ENCODE results near the gene TMEM106C.

DNA sequence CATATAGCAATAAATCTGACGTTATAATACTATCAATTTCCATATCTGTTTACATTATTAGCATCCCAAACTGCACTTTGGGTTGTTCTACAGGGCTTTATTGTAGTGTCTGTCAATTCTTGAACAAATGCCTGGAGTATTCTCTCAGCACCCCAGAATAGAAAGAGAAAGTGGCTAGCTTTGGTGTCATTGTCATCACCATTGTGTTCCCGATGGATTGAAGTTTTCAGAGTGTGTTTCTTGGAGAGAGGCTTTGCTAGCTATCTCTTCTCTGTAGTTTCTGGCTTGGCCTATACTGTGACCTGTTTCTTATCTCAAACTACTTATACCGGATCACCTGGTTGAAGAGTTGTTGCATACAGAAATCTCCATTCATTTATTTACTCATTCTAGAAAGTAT lies 6.4 kb downstream of the TMEM106C start:
- TF ChIP-seq ZSCAN12 (CRISPR knock-in tag; IDR thresholded peaks at IDR 0.05): no peak
- TF ChIP-seq HDAC6 (IDR thresholded peaks at IDR 0.05; ENCODE audit: low read depth, low read length): no peak

Data from HepG2 (cell line).